ENCODE results near the gene PTPRN2.

DNA sequence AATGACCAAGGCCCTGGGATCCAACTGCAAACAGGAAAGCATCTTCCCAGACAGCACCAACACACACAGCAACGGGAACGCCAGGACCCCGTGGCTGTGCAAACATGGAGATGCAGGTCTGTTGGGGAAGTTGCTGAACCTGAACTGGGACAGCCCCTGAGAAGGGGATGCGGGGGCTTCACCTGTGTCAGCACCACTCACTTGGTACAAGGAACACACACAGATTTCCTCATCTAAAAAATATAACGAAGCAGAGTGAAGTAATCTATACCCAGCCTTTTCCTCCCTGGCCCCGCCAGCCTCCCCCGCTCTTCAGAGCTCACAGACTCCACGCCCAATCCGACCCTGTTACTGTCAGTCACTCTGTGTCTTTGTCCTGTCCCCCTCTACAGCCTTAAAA lies 93.0 kb downstream of the PTPRN2 start:
- TF ChIP-seq, protein P1, sequence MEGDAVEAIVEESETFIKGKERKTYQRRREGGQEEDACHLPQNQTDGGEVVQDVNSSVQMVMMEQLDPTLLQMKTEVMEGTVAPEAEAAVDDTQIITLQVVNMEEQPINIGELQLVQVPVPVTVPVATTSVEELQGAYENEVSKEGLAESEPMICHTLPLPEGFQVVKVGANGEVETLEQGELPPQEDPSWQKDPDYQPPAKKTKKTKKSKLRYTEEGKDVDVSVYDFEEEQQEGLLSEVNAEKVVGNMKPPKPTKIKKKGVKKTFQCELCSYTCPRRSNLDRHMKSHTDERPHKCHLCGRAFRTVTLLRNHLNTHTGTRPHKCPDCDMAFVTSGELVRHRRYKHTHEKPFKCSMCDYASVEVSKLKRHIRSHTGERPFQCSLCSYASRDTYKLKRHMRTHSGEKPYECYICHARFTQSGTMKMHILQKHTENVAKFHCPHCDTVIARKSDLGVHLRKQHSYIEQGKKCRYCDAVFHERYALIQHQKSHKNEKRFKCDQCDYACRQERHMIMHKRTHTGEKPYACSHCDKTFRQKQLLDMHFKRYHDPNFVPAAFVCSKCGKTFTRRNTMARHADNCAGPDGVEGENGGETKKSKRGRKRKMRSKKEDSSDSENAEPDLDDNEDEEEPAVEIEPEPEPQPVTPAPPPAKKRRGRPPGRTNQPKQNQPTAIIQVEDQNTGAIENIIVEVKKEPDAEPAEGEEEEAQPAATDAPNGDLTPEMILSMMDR (IDR thresholded peaks at IDR 0.05), result no peak
- TF ChIP-seq TCF7L2 (IDR thresholded peaks at IDR 0.05; ENCODE audit: low read depth, low read length), result no peak
- TF ChIP-seq POLR2AphosphoS5 (IDR thresholded peaks at IDR 0.05; ENCODE audit: low read depth, low read length), result no peak
